ENCODE measurements around the gene PTPRM. TPM values are rescaled to one million over a fixed set of nuclear protein-coding genes. Genes with fewer than 3 reads are reported as not detected.
A peak's percentile ranks its signal among the peaks of the same experiment; 100 is the strongest.

The PTPRM gene
- polyA plus RNA-seq, 4 donors: 2.2 to 31.4 (median 18.1) TPM

DNA sequence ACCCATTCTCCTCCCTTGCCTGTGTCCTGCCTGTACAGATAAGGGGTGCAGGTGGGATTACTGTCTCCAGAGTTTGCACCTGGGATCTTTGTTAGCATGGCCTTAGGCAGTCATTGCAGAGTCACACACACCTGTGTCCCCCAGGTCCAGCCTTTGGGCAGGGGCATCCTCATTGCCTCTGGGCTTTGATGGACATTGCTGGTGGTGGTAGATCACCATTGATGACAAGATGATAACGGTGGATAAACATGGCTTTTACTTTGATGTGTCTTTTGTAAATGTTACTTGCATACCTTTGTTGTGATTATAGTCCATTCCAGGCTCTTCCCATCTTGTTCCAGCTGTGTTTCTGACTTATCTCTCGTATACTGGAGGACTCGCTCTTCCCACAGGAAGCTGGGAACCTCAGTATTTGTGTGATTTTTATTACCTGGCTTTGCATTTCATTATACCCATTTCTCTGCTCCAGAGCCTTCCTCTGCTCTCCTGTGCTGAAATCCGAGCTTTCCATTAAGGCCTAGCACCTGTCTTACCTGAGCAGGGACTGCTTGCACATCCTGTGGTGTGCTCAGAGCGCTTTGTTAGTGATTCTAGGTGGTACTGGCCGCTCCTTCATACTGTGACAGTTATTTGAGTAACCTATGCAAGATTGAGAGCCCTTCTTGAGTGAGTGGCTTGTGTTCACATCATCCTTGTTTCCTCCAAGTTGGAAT is 79.2 kb downstream of the PTPRM start:
- H3K9me3 ChIP-seq (ENCODE audit: control insufficient read depth in 2 of 2, insufficient read depth in 1 of 2, low read depth in 1 of 2, low read length in 1 of 2): no peaks in the 10 kb centered on the region
- WGBS, 3 donors: 75 to 83% (median 80%) methylated on average over 6 of the region's 6 CpGs
- DNase-seq (no peak), FAIRE-seq (no peak)
- no peak overlapping the region for H3K4me3 ChIP-seq (ENCODE audit: low read depth in 1 of 3, low read length in 3 of 3)
- H3K27me3 ChIP-seq (ENCODE audit: control insufficient read depth in 3 of 3, insufficient read depth in 3 of 3, low read length in 3 of 3): no peaks in the 10 kb centered on the region
- H3K4me1 ChIP-seq (ENCODE audit: control insufficient read depth in 3 of 3, insufficient read depth in 2 of 3, low read depth in 1 of 3, low read length in 2 of 3): no peaks in the 10 kb centered on the region
- H3K27ac ChIP-seq (ENCODE audit: low read depth in 1 of 3, low read length in 2 of 3): no peak overlapping the region
- no peaks in the 10 kb centered on the region for H3K36me3 ChIP-seq (ENCODE audit: control insufficient read depth in 3 of 3, insufficient read depth in 2 of 3, low read depth in 1 of 3, low read length in 3 of 3)

DNA sequence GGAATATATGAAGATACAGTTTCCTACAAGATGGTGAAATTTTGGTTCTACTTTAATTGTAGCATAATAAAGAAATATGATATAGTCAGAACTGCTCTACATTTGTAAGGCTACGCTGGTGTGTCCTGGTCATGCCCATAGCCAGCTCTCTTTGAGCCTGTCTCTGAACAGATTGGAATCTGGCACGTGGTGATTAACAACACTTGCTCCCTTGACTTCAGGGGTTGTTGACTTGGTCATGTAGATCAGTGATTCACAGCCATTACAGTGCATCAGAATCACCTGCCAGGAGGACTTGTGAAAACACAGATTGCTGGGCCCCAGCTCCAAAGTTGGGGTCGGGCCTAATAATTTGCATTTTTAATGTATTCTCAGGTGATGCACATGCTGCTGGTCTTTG is 80.4 kb downstream of the PTPRM start:
- Histone ChIP-seq H3K4me1 (ENCODE audit: control insufficient read depth in 3 of 3, insufficient read depth in 2 of 3, low read depth in 1 of 3, low read length in 2 of 3) (no peaks in the 10 kb centered on the region), H3K36me3 (ENCODE audit: control insufficient read depth in 3 of 3, insufficient read depth in 2 of 3, low read depth in 1 of 3, low read length in 3 of 3) (no peaks in the 10 kb centered on the region), H3K4me3 (ENCODE audit: low read depth in 1 of 3, low read length in 3 of 3) (no peak overlapping the region), H3K27ac (ENCODE audit: low read depth in 1 of 3, low read length in 2 of 3) (no peak overlapping the region), H3K27me3 (ENCODE audit: control insufficient read depth in 3 of 3, insufficient read depth in 3 of 3, low read length in 3 of 3) (no peaks in the 10 kb centered on the region), H3K9me3 (ENCODE audit: control insufficient read depth in 2 of 2, insufficient read depth in 1 of 2, low read depth in 1 of 2, low read length in 1 of 2) (no peaks in the 10 kb centered on the region)
- no peak for FAIRE-seq
- 74 to 79% (median 75%) methylated on average over 3 of the region's 3 CpGs for WGBS, 3 donors
- no peak for DNase-seq

DNA sequence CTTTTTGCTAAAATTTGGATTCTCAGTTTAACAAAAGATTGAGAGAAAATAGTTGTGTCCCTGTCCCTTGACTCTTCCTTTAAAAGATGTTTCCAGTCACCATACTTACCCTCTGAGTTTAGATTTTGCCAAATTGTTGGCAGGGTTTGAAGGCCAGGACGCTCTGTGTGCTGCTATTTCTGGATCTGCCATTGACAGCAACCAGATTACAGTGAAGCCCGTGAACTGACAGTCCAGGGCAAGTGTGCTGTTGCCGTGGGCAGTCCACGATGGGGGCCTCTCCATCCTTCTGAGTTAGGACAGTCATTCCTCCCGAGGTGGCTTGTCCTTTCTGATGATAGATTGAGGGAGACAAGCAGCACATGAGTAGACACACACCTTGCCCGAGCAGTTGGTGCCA is 89.9 kb downstream of the PTPRM start:
- Histone ChIP-seq H3K4me3 (ENCODE audit: low read depth in 1 of 3, low read length in 3 of 3) (no peak overlapping the region), H3K27ac (ENCODE audit: low read depth in 1 of 3, low read length in 2 of 3) (no peak overlapping the region), H3K9me3 (ENCODE audit: control insufficient read depth in 2 of 2, insufficient read depth in 1 of 2, low read depth in 1 of 2, low read length in 1 of 2) (no peaks in the 10 kb centered on the region), H3K36me3 (ENCODE audit: control insufficient read depth in 3 of 3, insufficient read depth in 2 of 3, low read depth in 1 of 3, low read length in 3 of 3) (no peaks in the 10 kb centered on the region), H3K27me3 (ENCODE audit: control insufficient read depth in 3 of 3, insufficient read depth in 3 of 3, low read length in 3 of 3) (no peaks in the 10 kb centered on the region), H3K4me1 (ENCODE audit: control insufficient read depth in 3 of 3, insufficient read depth in 2 of 3, low read depth in 1 of 3, low read length in 2 of 3) (no peaks in the 10 kb centered on the region)
- WGBS, 3 donors: 71 to 81% (median 79%) methylated on average over 6 of the region's 6 CpGs
- DNase-seq (no peak), FAIRE-seq (no peak)

DNA sequence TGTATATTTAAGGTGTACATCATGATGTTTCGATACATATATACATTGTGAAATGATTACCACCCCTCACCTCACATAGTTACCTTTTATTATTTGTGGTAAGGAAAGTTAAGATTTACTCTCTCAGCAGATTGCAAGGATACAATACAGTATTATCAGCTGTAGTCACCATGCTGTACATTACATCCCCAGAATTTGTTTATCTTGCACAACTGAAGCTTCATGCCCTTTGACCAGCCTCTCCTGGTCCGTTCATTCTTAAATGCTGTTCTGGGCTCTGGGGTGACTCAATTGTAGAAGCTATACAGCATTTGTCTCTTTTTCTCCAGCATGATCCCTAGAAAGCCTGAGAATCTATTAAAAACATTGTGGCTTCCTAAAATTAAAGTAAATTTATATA is 90.8 kb downstream of the PTPRM start:
- Histone ChIP-seq H3K4me1 (ENCODE audit: control insufficient read depth in 3 of 3, insufficient read depth in 2 of 3, low read depth in 1 of 3, low read length in 2 of 3) (no peaks in the 10 kb centered on the region), H3K4me3 (ENCODE audit: low read depth in 1 of 3, low read length in 3 of 3) (no peak overlapping the region), H3K27ac (ENCODE audit: low read depth in 1 of 3, low read length in 2 of 3) (no peak overlapping the region), H3K36me3 (ENCODE audit: control insufficient read depth in 3 of 3, insufficient read depth in 2 of 3, low read depth in 1 of 3, low read length in 3 of 3) (no peaks in the 10 kb centered on the region), H3K9me3 (ENCODE audit: control insufficient read depth in 2 of 2, insufficient read depth in 1 of 2, low read depth in 1 of 2, low read length in 1 of 2) (no peaks in the 10 kb centered on the region), H3K27me3 (ENCODE audit: control insufficient read depth in 3 of 3, insufficient read depth in 3 of 3, low read length in 3 of 3) (no peaks in the 10 kb centered on the region)
- 42 to 74% (median 66%) methylated on average over 2 of the region's 2 CpGs for WGBS, 3 donors
- FAIRE-seq: no peak
- DNase-seq: peak in 1 of 2 donors; percentile 5

DNA sequence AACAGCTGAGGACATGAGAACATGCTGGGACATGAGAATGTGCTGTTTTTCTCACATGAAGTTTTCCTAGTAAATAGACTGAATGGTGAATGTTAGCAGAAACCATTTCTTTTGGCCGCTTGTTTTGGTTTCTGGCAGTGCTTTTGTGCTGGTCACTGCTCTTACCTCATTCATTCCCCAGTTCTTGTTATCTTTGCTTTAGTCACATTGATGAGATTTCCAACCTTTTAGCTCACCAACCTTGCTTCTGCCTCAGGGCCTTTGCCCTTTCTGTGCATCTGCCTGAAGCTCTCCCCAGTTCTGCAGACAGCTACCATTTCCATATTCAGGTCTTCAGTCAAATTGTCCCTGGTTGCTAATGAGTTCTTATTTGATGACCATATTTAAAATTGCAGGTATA is 91.6 kb downstream of the PTPRM start:
- WGBS, 3 donors: 86 to 91% (median 87%) methylated on average over 1 of the region's 1 CpG

DNA sequence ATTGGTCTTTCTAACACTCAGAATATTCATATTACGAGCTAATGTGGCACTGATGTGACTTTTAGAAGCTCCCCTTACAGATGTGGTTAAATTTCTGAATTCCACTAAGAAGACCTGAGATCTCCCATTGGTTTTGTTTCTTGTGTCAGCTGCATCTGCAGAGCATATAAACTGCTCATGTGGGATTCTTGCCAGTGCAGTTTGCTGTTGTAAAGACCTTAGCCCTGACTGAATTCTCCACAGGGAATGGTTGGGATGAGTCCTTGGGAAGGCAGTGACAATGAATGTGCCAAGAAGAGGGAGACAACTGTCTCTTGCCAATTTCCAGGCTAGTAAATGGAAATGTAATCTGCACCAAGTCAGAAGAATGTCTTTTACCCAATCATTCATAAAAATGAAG is 94.1 kb downstream of the PTPRM start:
- Histone ChIP-seq H3K27ac (ENCODE audit: low read depth in 1 of 3, low read length in 2 of 3) (no peak overlapping the region), H3K36me3 (ENCODE audit: control insufficient read depth in 3 of 3, insufficient read depth in 2 of 3, low read depth in 1 of 3, low read length in 3 of 3) (no peaks in the 10 kb centered on the region), H3K4me1 (ENCODE audit: control insufficient read depth in 3 of 3, insufficient read depth in 2 of 3, low read depth in 1 of 3, low read length in 2 of 3) (no peaks in the 10 kb centered on the region), H3K9me3 (ENCODE audit: control insufficient read depth in 2 of 2, insufficient read depth in 1 of 2, low read depth in 1 of 2, low read length in 1 of 2) (no peaks in the 10 kb centered on the region), H3K27me3 (ENCODE audit: control insufficient read depth in 3 of 3, insufficient read depth in 3 of 3, low read length in 3 of 3) (no peaks in the 10 kb centered on the region), H3K4me3 (ENCODE audit: low read depth in 1 of 3, low read length in 3 of 3) (no peak overlapping the region)
- WGBS, 3 donors: 65 to 69% (median 67%) methylated on average over 1 of the region's 1 CpG
- FAIRE-seq: no peak
- DNase-seq: no peak

More for the DNA sequence above, 91.6 kb downstream of the PTPRM start:
- no peak for DNase-seq
- no peaks in the 10 kb centered on the region for H3K36me3 ChIP-seq (ENCODE audit: control insufficient read depth in 3 of 3, insufficient read depth in 2 of 3, low read depth in 1 of 3, low read length in 3 of 3)
- H3K4me3 ChIP-seq (ENCODE audit: low read depth in 1 of 3, low read length in 3 of 3): no peak overlapping the region
- H3K27ac ChIP-seq (ENCODE audit: low read depth in 1 of 3, low read length in 2 of 3): no peak overlapping the region
- FAIRE-seq: no peak
- H3K4me1 ChIP-seq (ENCODE audit: control insufficient read depth in 3 of 3, insufficient read depth in 2 of 3, low read depth in 1 of 3, low read length in 2 of 3): no peaks in the 10 kb centered on the region
- no peaks in the 10 kb centered on the region for H3K9me3 ChIP-seq (ENCODE audit: control insufficient read depth in 2 of 2, insufficient read depth in 1 of 2, low read depth in 1 of 2, low read length in 1 of 2)
- no peaks in the 10 kb centered on the region for H3K27me3 ChIP-seq (ENCODE audit: control insufficient read depth in 3 of 3, insufficient read depth in 3 of 3, low read length in 3 of 3)

DNA sequence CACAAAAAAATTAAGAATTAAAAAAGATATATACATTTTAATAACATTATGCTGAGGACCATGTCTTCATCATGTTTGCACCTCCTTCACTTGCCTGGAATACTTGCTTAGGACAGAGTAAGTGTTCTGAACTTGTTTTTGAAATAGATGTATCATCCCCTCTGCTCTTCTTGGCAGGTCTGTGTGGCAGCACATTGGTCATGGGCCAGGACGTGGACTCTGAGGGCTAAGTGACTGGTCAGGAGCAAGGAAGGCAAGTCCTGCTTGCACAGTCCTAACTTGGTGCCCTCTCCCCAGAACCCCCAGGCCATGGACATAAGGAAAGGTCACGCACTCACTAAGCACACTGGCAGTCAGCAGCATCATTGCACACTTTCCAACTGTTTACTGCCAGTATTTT is 95.8 kb downstream of the PTPRM start:
- H3K36me3 ChIP-seq (ENCODE audit: control insufficient read depth in 3 of 3, insufficient read depth in 2 of 3, low read depth in 1 of 3, low read length in 3 of 3): no peaks in the 10 kb centered on the region
- FAIRE-seq (no peak), DNase-seq (no peak)
- WGBS, 3 donors: 79 to 84% (median 82%) methylated on average over 2 of the region's 2 CpGs
- no peak overlapping the region for H3K4me3 ChIP-seq (ENCODE audit: low read depth in 1 of 3, low read length in 3 of 3)
- no peaks in the 10 kb centered on the region for H3K4me1 ChIP-seq (ENCODE audit: control insufficient read depth in 3 of 3, insufficient read depth in 2 of 3, low read depth in 1 of 3, low read length in 2 of 3)
- H3K9me3 ChIP-seq (ENCODE audit: control insufficient read depth in 2 of 2, insufficient read depth in 1 of 2, low read depth in 1 of 2, low read length in 1 of 2): no peaks in the 10 kb centered on the region
- no peak overlapping the region for H3K27ac ChIP-seq (ENCODE audit: low read depth in 1 of 3, low read length in 2 of 3)
- H3K27me3 ChIP-seq (ENCODE audit: control insufficient read depth in 3 of 3, insufficient read depth in 3 of 3, low read length in 3 of 3): no peaks in the 10 kb centered on the region

DNA sequence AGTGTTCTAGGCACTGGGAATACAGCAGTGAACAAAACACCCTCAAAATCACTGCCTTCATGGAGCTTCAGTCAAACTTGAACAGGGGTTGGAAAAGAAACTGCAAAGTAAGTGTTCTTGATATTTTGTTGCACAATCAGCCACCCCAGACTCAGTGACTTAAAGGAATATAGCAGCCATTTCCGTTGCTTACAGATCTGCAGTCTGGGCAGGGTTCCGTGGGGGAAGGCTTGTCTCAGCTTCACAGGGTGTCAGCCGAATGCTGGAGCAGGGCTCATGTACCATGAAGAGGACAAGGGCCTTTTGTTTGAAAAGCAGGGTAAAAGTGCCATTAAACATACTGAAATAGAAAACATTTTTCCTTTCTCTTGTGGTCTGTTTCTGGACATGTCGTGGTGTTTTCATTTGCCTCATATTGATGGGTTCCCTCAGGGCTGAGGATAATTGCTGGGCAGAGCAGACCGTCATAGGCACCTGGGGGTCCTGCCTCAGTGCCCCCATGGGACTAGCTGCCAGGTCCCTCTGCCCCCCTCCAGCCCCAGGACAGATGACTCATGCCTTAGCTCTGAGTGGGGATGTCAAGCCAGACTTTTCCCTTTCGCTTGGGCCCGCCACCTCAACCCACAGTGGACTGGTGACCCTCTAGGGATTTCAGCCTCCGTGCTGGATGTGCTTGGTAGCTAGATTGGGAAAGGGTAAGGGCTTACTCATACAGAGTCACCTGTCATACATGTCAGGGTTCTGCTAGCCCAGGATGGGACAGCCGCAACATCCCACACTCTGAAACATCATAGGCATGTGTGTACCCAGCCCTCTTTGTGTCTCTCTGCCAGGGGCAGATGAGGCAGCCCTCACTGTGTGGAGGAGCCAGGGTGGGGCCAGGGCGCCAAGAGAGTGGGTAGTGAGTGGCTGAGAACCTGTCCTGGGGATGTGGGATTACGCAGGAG is 96.5 kb downstream of the PTPRM start:
- Histone ChIP-seq H3K4me1 (ENCODE audit: control insufficient read depth in 3 of 3, insufficient read depth in 2 of 3, low read depth in 1 of 3, low read length in 2 of 3) (no peaks in the 10 kb centered on the region), H3K27me3 (ENCODE audit: control insufficient read depth in 3 of 3, insufficient read depth in 3 of 3, low read length in 3 of 3) (no peaks in the 10 kb centered on the region), H3K36me3 (ENCODE audit: control insufficient read depth in 3 of 3, insufficient read depth in 2 of 3, low read depth in 1 of 3, low read length in 3 of 3) (no peaks in the 10 kb centered on the region), H3K4me3 (ENCODE audit: low read depth in 1 of 3, low read length in 3 of 3) (no peak overlapping the region), H3K27ac (ENCODE audit: low read depth in 1 of 3, low read length in 2 of 3) (no peak overlapping the region), H3K9me3 (ENCODE audit: control insufficient read depth in 2 of 2, insufficient read depth in 1 of 2, low read depth in 1 of 2, low read length in 1 of 2) (no peaks in the 10 kb centered on the region)
- WGBS, 3 donors: 84 to 91% (median 87%) methylated on average over 11 of the region's 11 CpGs
- DNase-seq: no peak
- FAIRE-seq: no peak
